KMS-11 (cell line): ENCODE results near the gene NPC1.
"Not testable (repeated sequence)": the region's sequence is repeated elsewhere in the genome, so short reads cannot be mapped to it uniquely, and the experiment has no call there.

Experiments used
- H2AFZ ChIP-seq: fragments of 200-600 bp; sonication (generic); 2 replicates; pipeline ENCODE4 v1.6.1; 2016; ENCODE audit warnings: antibody characterized with exemption, mixed run types, low read depth
- H3K27ac ChIP-seq: fragments of 200-600 bp; sonication (generic); 2 replicates; pipeline ENCODE4 v1.6.1; 2016; ENCODE audit warnings: mild to moderate bottlenecking, mixed run types
- H3K27me3 ChIP-seq: fragments of 200-600 bp; sonication (generic); 2 replicates; pipeline ENCODE4 v1.6.1; 2017; ENCODE audit warnings: mild to moderate bottlenecking, low read depth, mixed run types, moderate library complexity; ENCODE audit not compliant: insufficient read depth
- H3K36me3 ChIP-seq: fragments of 200-600 bp; sonication (generic); 2 replicates; pipeline ENCODE4 v1.6.1; 2017; ENCODE audit warnings: mild to moderate bottlenecking, mixed run types; ENCODE audit not compliant: insufficient read depth
- H3K4me1 ChIP-seq: fragments of 200-600 bp; sonication (generic); 2 replicates; pipeline ENCODE4 v1.6.1; 2016; ENCODE audit warnings: mild to moderate bottlenecking, low read depth, mixed run types; ENCODE audit not compliant: poor library complexity, severe bottlenecking
- H3K4me2 ChIP-seq: fragments of 200-600 bp; sonication (generic); 2 replicates; pipeline ENCODE4 v1.7.0; 2016; ENCODE audit warnings: mild to moderate bottlenecking, mixed run types
- H3K4me3 ChIP-seq: fragments of 200-600 bp; sonication (generic); IDR thresholded peaks from 2 replicates; pipeline ENCODE4 v1.6.1; 2017; ENCODE audit warnings: low read depth, low read length, mixed read lengths; ENCODE audit not compliant: insufficient read depth
- H3K79me2 ChIP-seq: fragments of 200-600 bp; sonication (generic); 2 replicates; pipeline ENCODE4 v1.6.1; 2016; ENCODE audit warnings: low read depth, mixed run types; ENCODE audit not compliant: insufficient read depth
- H3K9ac ChIP-seq: fragments of 200-600 bp; sonication (generic); 2 replicates; pipeline ENCODE4 v1.6.1; 2016; ENCODE audit warnings: mild to moderate bottlenecking, mixed run types
- H4K20me1 ChIP-seq: fragments of 200-600 bp; sonication (generic); 2 replicates; pipeline ENCODE4 v1.6.1; 2016; ENCODE audit warnings: mild to moderate bottlenecking, mixed run types; ENCODE audit not compliant: insufficient read depth
- TF ChIP-seq, protein P1 (sequence below): fragments of 200-600 bp; sonication (generic); conservative IDR thresholded peaks from 2 replicates; pipeline ENCODE4 v1.6.1; 2017; ENCODE audit warnings: low read depth, mild to moderate bottlenecking, antibody characterized with exemption, low read length, moderate library complexity, mixed read lengths

NPC1 gene

DNA sequence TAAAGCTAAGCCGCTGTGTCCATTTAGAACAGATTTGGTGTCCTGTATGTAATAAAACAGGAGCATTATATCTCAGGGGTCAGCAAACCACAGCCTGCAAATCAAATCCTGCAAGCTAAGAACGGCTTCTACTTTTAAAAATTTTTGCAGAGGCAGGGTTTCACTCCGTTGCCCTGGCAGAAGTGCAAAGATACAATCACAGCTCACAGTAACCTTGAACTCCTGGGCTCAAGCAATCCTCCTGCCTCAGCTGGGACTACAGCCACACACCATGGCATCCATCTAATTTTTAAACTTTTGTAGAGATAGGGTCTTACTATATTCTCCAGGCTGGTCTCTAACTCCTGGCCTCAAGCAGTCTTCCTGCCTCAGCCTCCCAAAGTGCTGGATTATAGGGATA lies 28.6 kb upstream of the NPC1 start:
- Histone ChIP-seq H4K20me1 (no peaks in the 10 kb centered on the region), H3K4me3 (no peak overlapping the region), H2AFZ (peak overlapping the region; percentile 38; the same call in 1 of the 2 replicates), H3K79me2 (no peaks in the 10 kb centered on the region), H3K27ac (peak overlapping the region; percentile 86), H3K36me3 (no peaks in the 10 kb centered on the region), H3K9ac (peak overlapping the region; percentile 45; the same call in 1 of the 2 replicates), H3K27me3 (no peaks in the 10 kb centered on the region), H3K4me2 (peak overlapping the region; percentile 61), H3K4me1 (peaks cover 66% of the 10 kb centered on the region)
- TF ChIP-seq, protein P1, sequence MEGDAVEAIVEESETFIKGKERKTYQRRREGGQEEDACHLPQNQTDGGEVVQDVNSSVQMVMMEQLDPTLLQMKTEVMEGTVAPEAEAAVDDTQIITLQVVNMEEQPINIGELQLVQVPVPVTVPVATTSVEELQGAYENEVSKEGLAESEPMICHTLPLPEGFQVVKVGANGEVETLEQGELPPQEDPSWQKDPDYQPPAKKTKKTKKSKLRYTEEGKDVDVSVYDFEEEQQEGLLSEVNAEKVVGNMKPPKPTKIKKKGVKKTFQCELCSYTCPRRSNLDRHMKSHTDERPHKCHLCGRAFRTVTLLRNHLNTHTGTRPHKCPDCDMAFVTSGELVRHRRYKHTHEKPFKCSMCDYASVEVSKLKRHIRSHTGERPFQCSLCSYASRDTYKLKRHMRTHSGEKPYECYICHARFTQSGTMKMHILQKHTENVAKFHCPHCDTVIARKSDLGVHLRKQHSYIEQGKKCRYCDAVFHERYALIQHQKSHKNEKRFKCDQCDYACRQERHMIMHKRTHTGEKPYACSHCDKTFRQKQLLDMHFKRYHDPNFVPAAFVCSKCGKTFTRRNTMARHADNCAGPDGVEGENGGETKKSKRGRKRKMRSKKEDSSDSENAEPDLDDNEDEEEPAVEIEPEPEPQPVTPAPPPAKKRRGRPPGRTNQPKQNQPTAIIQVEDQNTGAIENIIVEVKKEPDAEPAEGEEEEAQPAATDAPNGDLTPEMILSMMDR: no peak

DNA sequence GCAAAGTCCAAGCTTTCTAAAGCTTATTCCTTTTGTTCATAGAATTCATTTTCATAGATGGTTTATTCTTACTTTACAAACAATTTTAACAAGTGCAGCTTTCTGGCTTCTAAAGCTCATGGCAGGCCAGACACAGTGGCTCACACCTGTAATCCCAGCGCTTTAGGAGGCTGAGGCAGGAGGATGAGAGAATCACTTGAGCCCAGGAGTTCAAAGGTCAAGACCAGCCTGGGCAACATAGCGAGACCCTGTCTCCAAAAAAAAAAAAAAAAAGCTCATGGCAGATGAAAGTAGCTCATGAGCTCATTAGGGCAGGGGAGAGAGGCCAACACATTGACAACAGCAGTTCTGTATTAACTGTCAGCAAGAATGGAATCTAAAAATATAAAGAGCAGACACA lies 28.1 kb upstream of the NPC1 start:
- H3K79me2 ChIP-seq: no peaks in the 10 kb centered on the region
- H3K36me3 ChIP-seq: no peaks in the 10 kb centered on the region
- H3K4me2 ChIP-seq: peak overlapping the region; percentile 61
- peaks cover 62% of the 10 kb centered on the region for H3K4me1 ChIP-seq
- TF ChIP-seq, protein P1: no peak
- H3K27ac ChIP-seq: peak overlapping the region; percentile 86
- no peak overlapping the region for H3K4me3 ChIP-seq
- H3K27me3 ChIP-seq: no peaks in the 10 kb centered on the region
- H3K9ac ChIP-seq: peak overlapping the region; percentile 45; the same call in 1 of the 2 replicates
- H4K20me1 ChIP-seq: no peaks in the 10 kb centered on the region
- peak overlapping the region; percentile 38; the same call in 1 of the 2 replicates for H2AFZ ChIP-seq

DNA sequence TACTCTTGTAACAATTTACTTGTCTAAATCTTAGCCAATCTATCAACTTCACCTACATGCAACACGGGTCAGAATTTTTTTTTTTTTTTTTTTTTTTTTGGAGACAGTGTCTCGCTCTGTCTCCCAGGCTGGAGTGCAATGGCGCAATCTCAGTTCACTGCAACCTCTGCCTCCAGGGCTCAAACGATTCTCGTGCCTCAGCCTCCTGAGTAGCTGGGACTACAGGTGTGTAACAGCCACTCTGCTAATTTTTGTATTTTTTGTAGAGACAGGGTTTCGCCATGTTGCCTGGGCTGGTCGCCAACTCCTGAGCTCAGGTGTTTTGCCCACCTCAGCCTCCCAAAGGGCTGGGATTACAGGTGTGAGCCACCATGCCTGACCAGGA lies 26.8 kb upstream of the NPC1 start:
- H3K27me3 ChIP-seq, H3K4me2 ChIP-seq, H3K79me2 ChIP-seq, H3K9ac ChIP-seq, H2AFZ ChIP-seq, H3K36me3 ChIP-seq, H3K27ac ChIP-seq, H3K4me3 ChIP-seq, H4K20me1 ChIP-seq: not testable (repeated sequence)
- H3K4me1 ChIP-seq: peaks cover 51% of the 10 kb centered on the region

DNA sequence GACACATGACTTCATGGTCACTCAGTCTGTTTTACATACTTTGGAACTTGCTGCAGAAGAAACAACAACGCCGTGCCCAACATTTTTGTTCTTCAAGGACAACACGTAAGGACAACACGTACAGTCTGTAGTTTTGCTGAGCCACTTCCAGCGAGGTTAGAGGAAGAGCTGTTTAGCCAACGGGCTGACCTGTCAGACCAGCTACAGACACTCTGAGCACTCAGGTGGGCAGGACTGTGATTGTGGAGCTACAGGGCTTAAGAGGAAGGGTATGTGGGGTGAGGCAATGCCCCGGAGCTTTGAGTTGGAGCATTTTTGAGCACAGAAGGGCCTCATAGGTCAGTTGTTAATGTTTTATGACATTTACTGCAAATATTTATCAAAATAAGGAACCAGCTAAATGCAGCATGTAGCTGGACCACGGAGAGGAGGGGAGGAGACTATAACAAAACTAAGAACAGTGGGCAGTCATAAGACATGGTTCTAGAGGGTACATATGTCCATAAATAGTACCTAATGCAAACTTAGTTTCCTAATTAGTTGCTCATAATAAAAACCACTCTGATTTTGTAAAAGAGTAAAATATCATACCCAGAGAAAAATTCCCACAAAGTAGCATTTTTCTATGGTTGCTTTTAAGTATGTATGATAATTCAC lies 26.3 kb upstream of the NPC1 start:
- H3K9ac ChIP-seq: no peak overlapping the region
- H3K4me2 ChIP-seq: no peak overlapping the region
- no peaks in the 10 kb centered on the region for H4K20me1 ChIP-seq
- H3K36me3 ChIP-seq: no peaks in the 10 kb centered on the region
- H3K4me3 ChIP-seq: no peak overlapping the region
- H3K4me1 ChIP-seq: peaks cover 46% of the 10 kb centered on the region
- no peaks in the 10 kb centered on the region for H3K27me3 ChIP-seq
- H2AFZ ChIP-seq: no peak overlapping the region
- TF ChIP-seq, protein P1: no peak
- no peak overlapping the region for H3K27ac ChIP-seq
- H3K79me2 ChIP-seq: no peaks in the 10 kb centered on the region

DNA sequence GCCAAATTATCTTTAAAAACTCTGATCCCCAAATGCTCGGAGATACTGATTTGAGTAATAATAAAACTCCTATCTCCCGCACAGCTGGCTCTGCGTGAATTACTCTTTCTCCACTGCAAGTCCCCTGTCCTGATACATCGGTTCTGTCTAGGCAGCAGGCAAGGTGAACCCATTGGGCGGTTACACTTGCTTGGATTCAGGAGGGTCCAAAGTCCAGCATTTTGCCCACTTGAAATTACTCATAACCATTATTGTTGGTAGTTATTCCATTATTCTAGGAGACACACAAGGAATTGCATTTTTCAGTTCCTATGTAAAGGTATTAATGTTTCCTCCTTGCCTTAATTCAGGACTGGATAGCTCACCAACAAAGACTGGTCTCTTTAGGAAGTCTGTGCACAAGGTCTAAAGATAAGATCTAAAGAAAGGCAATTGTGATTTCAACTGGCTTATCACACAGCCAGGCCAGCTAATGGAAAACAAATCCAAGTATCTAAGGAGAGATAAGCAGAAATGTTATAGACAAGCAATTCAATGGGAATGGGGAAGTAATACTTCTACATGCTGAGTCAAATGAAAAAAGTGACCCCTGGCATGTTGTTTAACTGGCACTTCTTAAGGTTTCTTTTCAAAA lies 23.2 kb upstream of the NPC1 start:
- Histone ChIP-seq H3K79me2 (no peaks in the 10 kb centered on the region), H3K36me3 (no peaks in the 10 kb centered on the region), H4K20me1 (no peaks in the 10 kb centered on the region), H2AFZ (no peak overlapping the region), H3K4me1 (peaks cover 18% of the 10 kb centered on the region), H3K27me3 (no peaks in the 10 kb centered on the region), H3K27ac (no peak overlapping the region), H3K4me3 (no peak overlapping the region), H3K4me2 (no peak overlapping the region), H3K9ac (no peak overlapping the region)
- TF ChIP-seq, protein P1: no peak
